GM21390 (cell line): Measurements from ENCODE around the gene PTPRJ.
A peak's percentile ranks its signal among the peaks of the same experiment; 100 is the strongest.

Experiments used
- ATAC-seq: cut with Tn5 transposase; IDR thresholded peaks from one replicate; pipeline ENCODE4 v1.9.1; 2021; ENCODE audit not compliant: unreplicated experiment

PTPRJ gene

GRCh38 chr11:47992959-47993820, 12.8 kb downstream of the PTPRJ start:
- no peak for ATAC-seq

- ATAC-seq, result no peak
Observed at GRCh38 chr11:47994417-47994816, 14.1 kb downstream of the PTPRJ start.

GRCh38 chr11:47995360-47995769, 15.0 kb downstream of the PTPRJ start:
- ATAC-seq, result no peak

- ATAC-seq, result no peak
Observed at GRCh38 chr11:47997063-47998053, 17.0 kb downstream of the PTPRJ start.

- ATAC-seq, result no peak
Observed at GRCh38 chr11:47998345-47998732, 18.0 kb downstream of the PTPRJ start.

- ATAC-seq, result no peak
Observed at GRCh38 chr11:47998733-47999359, 18.5 kb downstream of the PTPRJ start.

GRCh38 chr11:48000432-48000831, 20.1 kb downstream of the PTPRJ start:
- ATAC-seq, result no peak

GRCh38 chr11:48001438-48002021, 21.2 kb downstream of the PTPRJ start:
- peak; percentile 67 for ATAC-seq

- ATAC-seq, result no peak
Observed at GRCh38 chr11:48002561-48002960, 22.2 kb downstream of the PTPRJ start.

GRCh38 chr11:48003926-48004325, 23.6 kb downstream of the PTPRJ start:
- ATAC-seq, result no peak

- no peak for ATAC-seq
Observed at GRCh38 chr11:48004456-48004855, 24.1 kb downstream of the PTPRJ start.

GRCh38 chr11:48005136-48005535, 24.8 kb downstream of the PTPRJ start:
- no peak for ATAC-seq

GRCh38 chr11:48005831-48006270, 25.5 kb downstream of the PTPRJ start:
- no peak for ATAC-seq

GRCh38 chr11:48006301-48006992, 26.1 kb downstream of the PTPRJ start:
- peak; percentile 57 for ATAC-seq

GRCh38 chr11:48007677-48008076, 27.3 kb downstream of the PTPRJ start:
- no peak for ATAC-seq

- peak; percentile 33 for ATAC-seq
Observed at GRCh38 chr11:48008951-48009270, 28.6 kb downstream of the PTPRJ start.

GRCh38 chr11:48011102-48011797, 30.9 kb downstream of the PTPRJ start:
- no peak for ATAC-seq

GRCh38 chr11:48011798-48012391, 31.5 kb downstream of the PTPRJ start:
- ATAC-seq, result no peak

- ATAC-seq, result peak; percentile 55
Observed at GRCh38 chr11:48013269-48013901, 33.0 kb downstream of the PTPRJ start.
